NT2/D1 (cell line): Measurements from ENCODE around the gene AFG3L2.

Experiments
- YY1 ChIP-seq: IDR thresholded peaks from 2 replicates; pipeline ENCODE4 v1.6.1; 2011; ENCODE audit not compliant: insufficient read length, insufficient read depth
- ZNF274 ChIP-seq: IDR thresholded peaks from 2 replicates; pipeline ENCODE4 v1.6.1; 2011; ENCODE audit warnings: mild to moderate bottlenecking, low read depth, low read length

- no peak for TF ChIP-seq YY1
- TF ChIP-seq ZNF274: no peak
Measured at GRCh38 chr18:12393998-12394397, 17.0 kb upstream of the AFG3L2 start.
